ENCODE measurements around the gene LRMDA. TPM values are rescaled to one million over a fixed set of nuclear protein-coding genes. Genes with fewer than 3 reads are reported as not detected.

Gene LRMDA
- total and polyA plus RNA-seq, 10 of the 15 experiments (the other 5 are each of a cell fraction or from before 2014, with no cell fraction given): 0.07 to 0.54 (median 0.29) TPM; not detected in 4

- ChIA-PET RAD21 (ENCODE audit: unreplicated experiment) (interaction anchor here (1.5 kb wide), 1 partner anchor 57 kb away, joined by 3 read pairs; no protein-coding TSS in a partner anchor), POLR2A (interaction anchor here (0.9 kb wide), 1 partner anchor 48 kb away, joined by 3 read pairs; no protein-coding TSS in a partner anchor), SMC1A (ENCODE audit: uncharacterized antibody, unreplicated experiment) (interaction anchor here (0.6 to 0.9 kb wide), 3 partner anchors 11 to 164 kb away, joined by 3 to 4 read pairs (median 4); no protein-coding TSS in a partner anchor), CTCF (no interaction called here)
- intact Hi-C loops (cut with micrococcal nuclease; ENCODE audit: unreplicated experiment) (no loop called here), in situ Hi-C loops (cut with MboI) (no loop called here)
- no peaks in the 10 kb centered on the region for H3K9me3 ChIP-seq (replicated peaks; ENCODE audit: control insufficient read depth, insufficient read depth, low read length)
- H3K36me3 ChIP-seq (ENCODE audit: control insufficient read depth in 2 of 2, insufficient read depth in 2 of 2, low read length in 1 of 2): no peaks in the 10 kb centered on the region
- no peak overlapping the region for H3K4me2 ChIP-seq (ENCODE audit: control insufficient read depth, insufficient read depth)
- TF ChIP-seq NKRF (conservative IDR thresholded peaks at IDR 0.05): no peak
- TF ChIP-seq ATF7 (IDR thresholded peaks at IDR 0.05; ENCODE audit: low read depth): no peak
- no peak for TF ChIP-seq EGR1 (IDR thresholded peaks at IDR 0.05; ENCODE audit: borderline replicate concordance in 1 of 2, low read depth in 2 of 2, low read length in 2 of 2)
- TF ChIP-seq CBX3 (IDR thresholded peaks at IDR 0.05; ENCODE audit: borderline replicate concordance, low read depth): no peak
- TF ChIP-seq MEF2B (IDR thresholded peaks at IDR 0.05; ENCODE audit: partially characterized antibody, poor library complexity, severe bottlenecking): no peak
- no peak for TF ChIP-seq RAD21 (IDR thresholded peaks at IDR 0.05; ENCODE audit: insufficient read depth, low read depth, low read length)
- no peak for TF ChIP-seq ZBTB40 (IDR thresholded peaks at IDR 0.05; ENCODE audit: borderline replicate concordance)
- no peak for FAIRE-seq
- no peak overlapping the region for H2AFZ ChIP-seq (ENCODE audit: control insufficient read depth, low read depth, low read length)
- DNase-seq (ENCODE audit: low read depth, low spot score): no peak
- no peaks in the 10 kb centered on the region for H3K79me2 ChIP-seq (ENCODE audit: control insufficient read depth, insufficient read depth, low read length)
- no peaks in the 10 kb centered on the region for H3K27me3 ChIP-seq (replicated peaks in 1 of 2; ENCODE audit: control insufficient read depth in 2 of 2, insufficient read depth in 2 of 2, low read length in 1 of 2)
- 67% methylated on average over 5 of the region's 5 CpGs for WGBS (ENCODE audit: insufficient coverage, insufficient replicate concordance, low lambda C conversion rate, missing lambda C conversion rate)
- H3K27ac ChIP-seq (ENCODE audit: control insufficient read depth, insufficient read depth): no peak overlapping the region
- H4K20me1 ChIP-seq (ENCODE audit: control insufficient read depth, insufficient read depth): no peaks in the 10 kb centered on the region
- no peak overlapping the region for H3K4me3 ChIP-seq
- no TSS peak for BruUV-seq (replicated peaks)
- H3K9ac ChIP-seq (ENCODE audit: control insufficient read depth, insufficient read depth, low read length): no peak overlapping the region
- ATAC-seq: no peak
- H3K4me1 ChIP-seq (ENCODE audit: control insufficient read depth, insufficient read depth, low read length): no peaks in the 10 kb centered on the region
These were observed 708.0 kb downstream of the LRMDA start for GRCh38 chr10:76139431-76139830.

All from GM12878 (cell line).